Caco-2 (cell line): ENCODE results near the gene ACOXL. TPM values are rescaled to one million over a fixed set of nuclear protein-coding genes. Genes with fewer than 3 reads are reported as not detected.

Experiments
- BruUV-seq: library from RNA; stranded (reverse); fragments of 400-500 nt; replicated peaks from 2 replicates; lab custom pipeline; 2021; lab: Mats Ljungman, UMichigan
- CTCF ChIA-PET: fragments of 300-600 bp; sonication (Branson Sonifier 250); formaldehyde crosslinking; loops from one replicate; lab custom pipeline; 2022; ENCODE audit warnings: antibody characterized with exemption; lab: Charles Lee
- POLR2A ChIA-PET: fragments of 300-600 bp; sonication (Branson Sonifier 250); formaldehyde crosslinking; loops from one replicate; lab custom pipeline; 2022; ENCODE audit warnings: antibody characterized with exemption; lab: Charles Lee
- DNase-seq, 2 experiments: peaks; one replicate each; pipeline versions ENCODE4 v3.0.0 to v3.0.0-alpha.2; 2020 to 2022
- H3K27me3 ChIP-seq: replicated peaks from 2 replicates; pipeline ENCODE4 v1.6.0; 2011; ENCODE audit warnings: low read length; ENCODE audit not compliant: control insufficient read depth, insufficient read depth
- H3K36me3 ChIP-seq: 2 replicates; pipeline ENCODE4 v1.5.1; 2011; ENCODE audit warnings: low read length; ENCODE audit not compliant: control insufficient read depth, insufficient read depth
- H3K4me1 ChIP-seq: fragments of 250-450 bp; sonication (Bioruptor Pico); 2 replicates; pipeline ENCODE4 v1.5.1; 2020; ENCODE audit warnings: mild to moderate bottlenecking
- H3K4me3 ChIP-seq: 2 replicates; pipeline ENCODE4 v1.5.1; 2011; ENCODE audit warnings: low read depth, mild to moderate bottlenecking, control low read depth, low read length
- H3K9me3 ChIP-seq: fragments of 250-450 bp; sonication (Bioruptor Pico); 2 replicates; pipeline ENCODE4 v1.5.1; 2020; ENCODE audit warnings: mild to moderate bottlenecking, moderate library complexity
- H3K27ac Mint-ChIP-seq: one replicate; pipeline ENCODE4 v1.8.0; 2022; ENCODE audit warnings: mixed read lengths; ENCODE audit not compliant: unreplicated experiment
- H3K27me3 Mint-ChIP-seq: one replicate; pipeline ENCODE4 v1.8.0; 2022; ENCODE audit warnings: mixed read lengths; ENCODE audit not compliant: insufficient read depth, unreplicated experiment
- H3K36me3 Mint-ChIP-seq: one replicate; pipeline ENCODE4 v1.8.0; 2022; ENCODE audit warnings: mild to moderate bottlenecking, mixed read lengths; ENCODE audit not compliant: insufficient read depth, unreplicated experiment
- H3K4me1 Mint-ChIP-seq: one replicate; pipeline ENCODE4 v1.8.0; 2022; ENCODE audit warnings: low read depth, mixed read lengths; ENCODE audit not compliant: unreplicated experiment
- H3K4me3 Mint-ChIP-seq: one replicate; pipeline ENCODE4 v1.8.0; 2022; ENCODE audit warnings: mild to moderate bottlenecking, moderate library complexity, mixed read lengths; ENCODE audit not compliant: unreplicated experiment
- H3K9me3 Mint-ChIP-seq: one replicate; pipeline ENCODE4 v1.8.0; 2022; ENCODE audit warnings: mixed read lengths; ENCODE audit not compliant: unreplicated experiment
- CTCF ChIP-seq, 2 experiments: fragments of 200-600 bp in 1 of 2; IDR thresholded peaks; 1 replicate in 1 of 2; 2 replicates in 1 of 2; pipeline versions ENCODE4 v1.5.1 to v1.8.0; 2011 to 2022; ENCODE audit warnings: antibody characterized with exemption in 1 of 2, control low read depth in 1 of 2, inconsistent platforms in 1 of 2, low read depth in 1 of 2, low read length in 1 of 2, mild to moderate bottlenecking in 1 of 2, moderate library complexity in 1 of 2; ENCODE audit not compliant: insufficient read depth in 1 of 2, severe bottlenecking in 1 of 2, unreplicated experiment in 1 of 2
- intact Hi-C: fragments of 100-400 bp; cut with micrococcal nuclease; formaldehyde crosslinking; loops from one replicate; pipeline ENCODE4 v1.10.0; 2022; ENCODE audit not compliant: unreplicated experiment
- total RNA-seq: library from RNA; stranded (reverse); gene quantifications from 2 replicates; pipeline ENCODE4 v1.2.3, GENCODE V29; 2022

ACOXL gene
- total RNA-seq, 1 experiment from 2014 or later = 2.6 TPM

- TF ChIP-seq CTCF (IDR thresholded peaks at IDR 0.05; ENCODE audit: insufficient read depth in 1 of 2, low read depth in 1 of 2, low read length in 1 of 2, severe bottlenecking in 1 of 2, unreplicated experiment in 1 of 2) = no peak
- H3K27ac Mint-ChIP-seq = no peak overlapping the region
- H3K27me3 Mint-ChIP-seq = peaks cover 12% of the 10 kb centered on the region
- DNase-seq = no peak
- H3K4me3 ChIP-seq = no peak overlapping the region
- intact Hi-C loops = no loop called here
- no peaks in the 10 kb centered on the region for H3K4me1 ChIP-seq
- ChIA-PET POLR2A (no interaction called here), CTCF (no interaction called here)
- H3K9me3 ChIP-seq = no peaks in the 10 kb centered on the region
- no TSS peak for BruUV-seq
- no peaks in the 10 kb centered on the region for H3K4me1 Mint-ChIP-seq
- H3K36me3 ChIP-seq = no peaks in the 10 kb centered on the region
- H3K4me3 Mint-ChIP-seq = no peak overlapping the region
- no peaks in the 10 kb centered on the region for H3K27me3 ChIP-seq
- no peaks in the 10 kb centered on the region for H3K36me3 Mint-ChIP-seq
- H3K9me3 Mint-ChIP-seq = no peaks in the 10 kb centered on the region
Observed at GRCh38 chr2:111091811-111092211, 359.4 kb downstream of the ACOXL start.

DNA sequence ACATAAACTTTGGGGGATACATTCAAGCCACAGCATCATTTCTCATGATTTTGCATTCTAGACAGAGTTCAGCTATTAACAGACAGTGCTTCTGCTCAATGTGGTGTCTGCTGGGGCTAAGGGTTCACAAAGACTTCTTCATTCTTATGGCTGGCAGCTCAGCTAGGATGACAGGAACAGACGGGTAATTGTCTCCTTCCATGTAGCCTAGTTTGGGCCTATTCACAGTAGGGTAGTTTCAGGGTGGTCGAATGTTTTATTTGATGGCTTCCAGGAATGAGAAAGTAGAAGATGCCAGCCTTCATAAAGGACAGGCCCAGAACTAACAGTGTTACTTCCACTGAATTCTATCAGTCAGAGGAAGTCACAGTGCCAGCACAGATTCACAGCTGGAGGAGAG, 362.3 kb downstream of the ACOXL start:
- no peak for TF ChIP-seq CTCF (IDR thresholded peaks at IDR 0.05; ENCODE audit: insufficient read depth in 1 of 2, low read depth in 1 of 2, low read length in 1 of 2, severe bottlenecking in 1 of 2, unreplicated experiment in 1 of 2)
- intact Hi-C loops = no loop called here
- Mint-ChIP-seq H3K4me3 (no peak overlapping the region), H3K27ac (no peak overlapping the region), H3K4me1 (no peaks in the 10 kb centered on the region), H3K27me3 (peaks cover 4% of the 10 kb centered on the region), H3K9me3 (no peaks in the 10 kb centered on the region), H3K36me3 (no peaks in the 10 kb centered on the region)
- Histone ChIP-seq H3K36me3 (no peaks in the 10 kb centered on the region), H3K27me3 (no peaks in the 10 kb centered on the region), H3K4me3 (no peak overlapping the region), H3K9me3 (no peaks in the 10 kb centered on the region), H3K4me1 (no peaks in the 10 kb centered on the region)
- ChIA-PET POLR2A (no interaction called here), CTCF (no interaction called here)
- BruUV-seq = no TSS peak
- no peak for DNase-seq

DNA sequence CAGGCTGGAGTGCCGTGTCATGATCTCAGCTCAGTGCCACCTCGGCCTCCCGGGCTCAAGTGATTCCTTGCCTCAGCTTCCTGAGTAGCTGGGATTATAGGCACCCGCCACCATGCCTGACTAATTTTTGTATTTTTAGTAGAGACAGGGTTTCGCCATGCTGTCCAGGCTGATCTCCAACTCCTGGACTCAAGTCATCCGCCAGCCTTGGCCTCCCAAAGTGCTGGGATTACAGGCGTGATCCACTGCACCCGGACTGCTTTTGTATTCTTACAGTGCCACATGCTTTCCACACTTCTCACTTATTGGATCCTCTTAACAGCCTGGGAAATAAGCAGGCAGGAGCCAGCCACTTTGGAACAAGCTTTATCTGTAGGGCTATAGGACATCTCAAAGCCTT, 363.1 kb downstream of the ACOXL start:
- Mint-ChIP-seq H3K27me3 (no peaks in the 10 kb centered on the region), H3K27ac (no peak overlapping the region), H3K4me3 (no peak overlapping the region), H3K9me3 (no peaks in the 10 kb centered on the region), H3K4me1 (no peaks in the 10 kb centered on the region), H3K36me3 (no peaks in the 10 kb centered on the region)
- no peaks in the 10 kb centered on the region for H3K4me1 ChIP-seq
- no peaks in the 10 kb centered on the region for H3K36me3 ChIP-seq
- no TSS peak for BruUV-seq
- H3K9me3 ChIP-seq = no peaks in the 10 kb centered on the region
- no peaks in the 10 kb centered on the region for H3K27me3 ChIP-seq
- no peak overlapping the region for H3K4me3 ChIP-seq
- CTCF ChIA-PET = interaction anchor here (0.7 to 1.4 kb wide), 2 partner anchors 21 to 66 kb away, joined by 3 read pairs; no protein-coding TSS in a partner anchor
- intact Hi-C loops = no loop called here
- no peak for DNase-seq
- POLR2A ChIA-PET = no interaction called here
- TF ChIP-seq CTCF (IDR thresholded peaks at IDR 0.05; ENCODE audit: insufficient read depth in 1 of 2, low read depth in 1 of 2, low read length in 1 of 2, severe bottlenecking in 1 of 2, unreplicated experiment in 1 of 2) = no peak
